ENCODE measurements around the gene OTOG.

OTOG gene

DNA sequence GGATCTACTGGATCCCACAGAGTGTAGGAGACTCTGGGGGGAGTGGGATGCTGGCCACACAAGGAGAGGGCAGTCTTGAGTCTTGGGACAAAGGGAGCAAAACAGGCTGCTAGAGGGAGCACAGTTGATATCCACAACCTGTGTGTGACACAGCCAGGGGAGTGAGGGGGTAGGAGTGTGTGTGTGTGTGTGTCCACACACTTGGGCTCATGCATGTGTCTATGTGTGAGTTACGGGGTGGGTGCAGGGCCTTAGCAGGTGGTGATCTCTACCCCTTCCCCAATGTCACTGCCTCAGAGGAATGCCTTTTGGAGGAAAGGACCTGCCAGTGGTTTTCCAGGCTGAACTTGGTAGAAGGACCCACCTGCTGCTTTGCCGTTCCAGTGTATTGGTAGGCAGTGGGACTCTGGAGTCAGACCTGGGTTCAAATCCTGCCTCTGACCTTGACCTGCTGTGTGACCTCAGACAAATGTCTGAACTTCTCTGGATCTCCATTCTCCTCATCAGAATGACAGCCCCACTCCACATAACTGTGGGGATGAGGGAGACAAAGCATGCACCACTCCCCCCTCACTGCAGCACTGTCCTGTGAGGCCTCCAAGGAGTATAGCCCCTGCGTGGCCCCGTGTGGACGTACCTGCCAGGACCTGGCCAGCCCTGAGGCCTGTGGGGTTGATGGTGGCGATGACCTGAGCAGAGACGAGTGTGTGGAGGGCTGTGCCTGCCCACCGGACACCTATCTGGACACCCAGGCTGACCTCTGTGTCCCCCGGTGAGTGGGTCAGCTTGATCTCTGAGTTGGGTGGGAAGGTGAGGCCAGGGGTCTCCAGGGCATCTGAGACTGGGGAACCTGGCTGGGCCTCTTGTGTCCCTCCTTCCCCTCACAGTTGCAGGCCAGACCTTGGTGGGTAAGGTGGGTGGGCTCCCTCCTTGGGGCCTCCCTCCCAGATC lies 27.4 kb downstream of the OTOG start:
- no peaks in the 10 kb centered on the region for H3K9me3 ChIP-seq (ENCODE audit: low read depth, low read length)
- TF ChIP-seq POLR2AphosphoS5 (IDR thresholded peaks at IDR 0.05; ENCODE audit: borderline replicate concordance, low read depth, low read length) (no peak), FOXP2 (optimal IDR thresholded peaks at IDR 0.05; ENCODE audit: control extremely low read depth, extremely low read length, insufficient read depth) (no peak), EZH2 (IDR thresholded peaks at IDR 0.05) (no peak)
- H3K27ac ChIP-seq: no peak overlapping the region
- H3K4me3 ChIP-seq: no peak overlapping the region
- H3K9ac ChIP-seq (ENCODE audit: insufficient read length): no peak overlapping the region
- no peaks in the 10 kb centered on the region for H3K36me3 ChIP-seq (ENCODE audit: insufficient read depth, low read length)
- DNase-seq (ENCODE audit: low read depth, low spot score): no peak

DNA sequence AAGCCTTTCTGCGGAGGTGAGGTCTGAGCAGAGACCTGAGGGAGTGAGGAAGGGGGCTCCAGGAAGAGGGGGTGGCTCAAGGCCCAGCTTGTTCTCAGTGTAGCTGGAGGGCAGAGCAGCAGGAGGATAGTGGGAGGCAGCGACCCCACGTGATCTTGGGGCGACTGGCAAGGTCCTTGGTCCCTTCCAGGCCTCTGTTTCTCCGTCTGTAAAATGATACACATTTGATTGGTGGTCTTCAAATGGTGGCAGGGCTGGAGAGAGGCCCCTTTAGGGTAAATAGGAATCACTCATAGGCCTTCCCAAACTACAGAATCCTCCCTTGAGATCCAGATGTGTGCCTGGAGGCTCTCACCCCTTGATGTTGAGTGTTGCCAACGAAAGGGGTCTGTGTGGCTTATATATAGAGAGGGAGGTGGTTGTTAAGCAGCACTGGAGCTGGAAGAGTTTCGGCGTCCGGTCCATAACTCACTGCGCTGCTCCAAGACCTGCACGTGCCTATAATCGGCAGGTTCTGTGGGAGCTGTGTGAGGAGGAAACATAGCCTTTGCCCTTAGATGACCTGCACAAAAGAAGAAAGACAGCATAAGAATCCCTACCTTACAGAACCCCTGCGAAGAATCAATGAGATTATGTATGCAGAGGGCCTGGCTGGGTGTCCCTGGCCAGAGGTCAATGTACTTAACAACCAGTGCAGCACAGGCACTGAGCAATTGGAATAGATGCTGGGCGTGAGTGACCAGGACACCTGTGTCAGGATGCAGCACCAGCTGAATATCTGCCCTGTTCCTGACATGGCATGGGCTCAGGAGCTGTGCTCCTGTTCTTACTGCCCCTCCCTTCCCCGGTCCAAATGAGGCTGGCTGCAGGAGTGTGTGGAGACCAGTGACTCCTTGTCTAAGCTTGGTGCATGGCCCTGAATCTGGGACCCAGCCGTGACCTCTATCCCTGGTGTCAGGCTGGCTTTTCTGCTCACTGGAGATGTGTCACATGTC lies 28.7 kb downstream of the OTOG start:
- H3K36me3 ChIP-seq (ENCODE audit: insufficient read depth, low read length): no peaks in the 10 kb centered on the region
- TF ChIP-seq POLR2AphosphoS5 (IDR thresholded peaks at IDR 0.05; ENCODE audit: borderline replicate concordance, low read depth, low read length) (no peak), FOXP2 (optimal IDR thresholded peaks at IDR 0.05; ENCODE audit: control extremely low read depth, extremely low read length, insufficient read depth) (no peak), EZH2 (IDR thresholded peaks at IDR 0.05) (no peak)
- H3K4me3 ChIP-seq: no peak overlapping the region
- no peaks in the 10 kb centered on the region for H3K9me3 ChIP-seq (ENCODE audit: low read depth, low read length)
- H3K27ac ChIP-seq: no peak overlapping the region
- no peak for DNase-seq (ENCODE audit: low read depth, low spot score)
- H3K9ac ChIP-seq (ENCODE audit: insufficient read length): no peak overlapping the region

DNA sequence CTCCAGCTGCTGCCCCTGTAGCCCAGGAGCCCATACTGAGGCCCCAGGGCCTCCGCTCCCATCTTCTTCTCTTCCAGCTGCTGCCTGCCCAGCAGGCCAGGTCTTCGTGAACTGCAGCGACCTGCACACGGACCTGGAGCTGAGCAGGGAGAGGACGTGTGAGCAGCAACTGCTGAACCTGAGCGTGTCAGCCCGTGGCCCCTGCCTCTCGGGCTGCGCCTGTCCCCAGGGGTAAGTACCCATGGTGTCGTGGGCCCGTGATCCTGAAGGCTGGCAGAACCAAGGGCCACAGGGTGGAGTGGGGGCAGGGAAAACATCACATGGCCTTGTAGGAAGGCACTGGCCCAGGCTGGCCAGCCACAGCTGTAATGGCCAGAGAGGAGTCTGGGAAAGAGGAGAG lies 31.2 kb downstream of the OTOG start:
- H3K27ac ChIP-seq: no peak overlapping the region
- no peak overlapping the region for H3K9ac ChIP-seq (ENCODE audit: insufficient read length)
- no peak overlapping the region for H3K4me3 ChIP-seq
- DNase-seq (ENCODE audit: low read depth, low spot score): no peak
- no peaks in the 10 kb centered on the region for H3K9me3 ChIP-seq (ENCODE audit: low read depth, low read length)
- no peaks in the 10 kb centered on the region for H3K36me3 ChIP-seq (ENCODE audit: insufficient read depth, low read length)
- no peak for TF ChIP-seq FOXP2 (optimal IDR thresholded peaks at IDR 0.05; ENCODE audit: control extremely low read depth, extremely low read length, insufficient read depth)
- TF ChIP-seq EZH2 (IDR thresholded peaks at IDR 0.05): no peak
- TF ChIP-seq POLR2AphosphoS5 (IDR thresholded peaks at IDR 0.05; ENCODE audit: borderline replicate concordance, low read depth, low read length): no peak

DNA sequence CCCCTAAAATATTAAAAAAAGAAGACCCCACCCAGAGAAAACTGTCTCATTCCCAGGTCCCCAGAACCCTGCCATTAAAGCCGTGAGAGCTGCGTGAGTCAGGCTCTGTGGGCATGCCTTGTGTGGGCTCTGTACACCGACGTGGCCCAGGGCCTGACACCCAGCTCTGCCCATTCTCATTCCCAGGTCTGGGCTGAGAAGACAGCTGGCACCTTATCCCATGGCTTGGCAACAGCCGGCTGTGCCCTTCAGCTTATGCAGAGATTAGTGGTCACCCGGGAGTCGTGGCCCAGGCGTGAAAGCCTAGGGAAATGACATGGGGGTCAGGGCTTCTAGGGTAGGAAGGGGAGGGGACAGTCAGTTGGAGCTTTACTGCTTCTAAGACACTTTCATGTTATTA lies 31.9 kb downstream of the OTOG start:
- Histone ChIP-seq H3K36me3 (ENCODE audit: insufficient read depth, low read length) (no peaks in the 10 kb centered on the region), H3K4me3 (no peak overlapping the region), H3K27ac (no peak overlapping the region), H3K9me3 (ENCODE audit: low read depth, low read length) (no peaks in the 10 kb centered on the region), H3K9ac (ENCODE audit: insufficient read length) (no peak overlapping the region)
- TF ChIP-seq EZH2 (IDR thresholded peaks at IDR 0.05): no peak
- no peak for TF ChIP-seq POLR2AphosphoS5 (IDR thresholded peaks at IDR 0.05; ENCODE audit: borderline replicate concordance, low read depth, low read length)
- TF ChIP-seq FOXP2 (optimal IDR thresholded peaks at IDR 0.05; ENCODE audit: control extremely low read depth, extremely low read length, insufficient read depth): no peak
- DNase-seq (ENCODE audit: low read depth, low spot score): no peak

DNA sequence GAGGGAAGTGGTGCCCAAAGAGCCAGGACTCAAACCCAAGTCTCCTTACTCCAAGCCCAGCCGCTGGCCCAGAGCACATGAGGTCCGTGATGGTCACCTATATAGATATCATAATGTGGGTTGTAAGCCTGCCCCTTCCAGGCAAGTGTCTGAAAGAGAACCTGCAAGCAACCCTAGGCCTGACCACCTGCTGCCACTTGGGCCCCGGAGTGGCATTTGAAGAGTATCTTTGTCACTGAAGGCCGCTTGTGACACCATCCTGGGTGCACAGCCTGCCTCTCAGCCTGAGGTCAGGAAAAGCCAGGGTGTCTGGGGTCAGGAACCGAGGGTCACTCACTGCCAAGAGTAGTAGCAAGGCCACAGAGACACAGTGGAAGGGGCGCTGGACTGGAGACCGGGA lies 32.4 kb downstream of the OTOG start:
- no peak for TF ChIP-seq FOXP2 (optimal IDR thresholded peaks at IDR 0.05; ENCODE audit: control extremely low read depth, extremely low read length, insufficient read depth)
- TF ChIP-seq EZH2 (IDR thresholded peaks at IDR 0.05): no peak
- TF ChIP-seq POLR2AphosphoS5 (IDR thresholded peaks at IDR 0.05; ENCODE audit: borderline replicate concordance, low read depth, low read length): no peak
- no peak overlapping the region for H3K4me3 ChIP-seq
- DNase-seq (ENCODE audit: low read depth, low spot score): no peak
- H3K9ac ChIP-seq (ENCODE audit: insufficient read length): no peak overlapping the region
- no peaks in the 10 kb centered on the region for H3K36me3 ChIP-seq (ENCODE audit: insufficient read depth, low read length)
- H3K9me3 ChIP-seq (ENCODE audit: low read depth, low read length): no peaks in the 10 kb centered on the region
- H3K27ac ChIP-seq: no peak overlapping the region

DNA sequence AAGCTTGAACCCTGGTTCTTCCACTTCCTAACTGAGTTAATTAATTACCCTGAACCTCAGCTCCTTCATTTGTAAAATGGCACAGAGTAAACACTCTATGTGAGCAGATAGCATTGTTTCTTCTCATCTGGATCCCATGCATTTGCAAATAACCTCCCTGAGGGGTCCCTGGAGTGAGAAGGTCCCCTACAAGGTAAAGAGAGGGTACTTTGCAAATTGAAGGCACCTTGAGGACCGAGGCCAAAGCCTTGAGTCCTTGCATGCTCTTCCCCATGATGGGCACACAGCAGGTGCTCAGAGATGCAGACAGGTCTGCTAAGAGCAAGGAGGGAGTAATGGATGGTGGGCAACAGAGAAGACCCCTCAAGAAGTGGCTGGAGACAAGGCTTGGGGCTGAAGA lies 33.2 kb downstream of the OTOG start:
- Histone ChIP-seq H3K36me3 (ENCODE audit: insufficient read depth, low read length) (no peaks in the 10 kb centered on the region), H3K27ac (no peak overlapping the region), H3K9ac (ENCODE audit: insufficient read length) (no peak overlapping the region), H3K4me3 (no peak overlapping the region), H3K9me3 (ENCODE audit: low read depth, low read length) (no peaks in the 10 kb centered on the region)
- no peak for DNase-seq (ENCODE audit: low read depth, low spot score)
- TF ChIP-seq POLR2AphosphoS5 (IDR thresholded peaks at IDR 0.05; ENCODE audit: borderline replicate concordance, low read depth, low read length): no peak
- no peak for TF ChIP-seq EZH2 (IDR thresholded peaks at IDR 0.05)
- TF ChIP-seq FOXP2 (optimal IDR thresholded peaks at IDR 0.05; ENCODE audit: control extremely low read depth, extremely low read length, insufficient read depth): no peak

DNA sequence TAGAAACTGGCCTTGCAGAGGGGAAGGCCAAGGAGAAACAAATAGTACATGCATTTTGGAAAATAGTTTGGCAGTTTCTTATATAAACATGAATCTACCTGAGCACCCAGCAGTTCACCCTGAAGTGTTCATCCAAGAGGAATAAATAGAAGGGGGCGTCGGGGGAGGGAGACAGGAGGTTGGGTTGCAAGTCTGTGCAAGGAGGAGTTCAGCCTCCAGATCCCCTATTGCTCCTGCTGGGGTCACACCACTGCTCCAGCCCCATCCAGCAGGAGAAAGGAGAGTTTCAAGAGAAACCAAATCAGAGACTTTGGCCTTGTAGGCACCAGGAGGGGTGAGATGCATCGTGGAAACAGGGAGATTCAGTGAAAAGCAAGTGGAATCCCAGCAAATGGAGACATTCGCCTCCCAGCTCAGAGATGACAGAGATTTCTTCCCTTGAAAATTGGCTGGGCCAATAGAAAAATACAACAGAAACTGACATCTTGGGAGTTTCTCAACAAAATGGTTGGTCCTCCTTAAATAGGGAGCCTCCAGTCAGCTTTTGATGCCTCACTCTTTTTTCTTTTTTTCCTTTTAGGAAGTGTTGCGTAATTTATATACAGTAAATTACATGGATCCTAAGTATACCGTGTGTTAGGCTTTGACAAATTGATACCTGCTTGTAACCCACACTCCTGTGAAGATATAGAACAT lies 34.1 kb downstream of the OTOG start:
- Histone ChIP-seq H3K27ac (no peak overlapping the region), H3K9me3 (ENCODE audit: low read depth, low read length) (no peaks in the 10 kb centered on the region), H3K36me3 (ENCODE audit: insufficient read depth, low read length) (no peaks in the 10 kb centered on the region), H3K9ac (ENCODE audit: insufficient read length) (no peak overlapping the region), H3K4me3 (no peak overlapping the region)
- TF ChIP-seq FOXP2 (optimal IDR thresholded peaks at IDR 0.05; ENCODE audit: control extremely low read depth, extremely low read length, insufficient read depth): no peak
- TF ChIP-seq EZH2 (IDR thresholded peaks at IDR 0.05): no peak
- TF ChIP-seq POLR2AphosphoS5 (IDR thresholded peaks at IDR 0.05; ENCODE audit: borderline replicate concordance, low read depth, low read length): no peak
- no peak for DNase-seq (ENCODE audit: low read depth, low spot score)
